ENCODE results near the gene AKAP8.
"Not testable (repeated sequence)": the region's sequence is repeated elsewhere in the genome, so short reads cannot be mapped to it uniquely, and the experiment has no call there.

AKAP8 gene

DNA sequence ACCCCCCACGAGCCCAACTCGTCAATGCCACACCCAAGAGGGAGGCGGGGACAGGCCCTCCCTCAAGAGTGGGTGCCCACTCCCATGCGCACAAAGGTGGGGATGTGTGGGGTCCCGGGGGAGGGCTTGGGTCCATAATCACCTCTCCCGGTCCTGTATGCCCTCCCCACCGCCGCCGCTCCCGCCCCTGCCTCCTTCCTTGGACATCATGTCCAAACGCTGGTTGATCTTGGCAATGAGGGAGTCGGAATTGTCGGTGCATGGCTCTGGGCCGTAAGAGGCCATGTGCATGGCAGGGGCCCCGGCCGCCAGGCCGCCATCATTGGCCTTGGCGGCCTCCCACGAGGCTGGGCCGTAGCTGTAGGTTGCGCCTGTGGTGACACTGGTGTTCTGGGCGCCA is 5.9 kb downstream of the AKAP8 start:
- no peak for DNase-seq (ENCODE audit: low spot score)

DNA sequence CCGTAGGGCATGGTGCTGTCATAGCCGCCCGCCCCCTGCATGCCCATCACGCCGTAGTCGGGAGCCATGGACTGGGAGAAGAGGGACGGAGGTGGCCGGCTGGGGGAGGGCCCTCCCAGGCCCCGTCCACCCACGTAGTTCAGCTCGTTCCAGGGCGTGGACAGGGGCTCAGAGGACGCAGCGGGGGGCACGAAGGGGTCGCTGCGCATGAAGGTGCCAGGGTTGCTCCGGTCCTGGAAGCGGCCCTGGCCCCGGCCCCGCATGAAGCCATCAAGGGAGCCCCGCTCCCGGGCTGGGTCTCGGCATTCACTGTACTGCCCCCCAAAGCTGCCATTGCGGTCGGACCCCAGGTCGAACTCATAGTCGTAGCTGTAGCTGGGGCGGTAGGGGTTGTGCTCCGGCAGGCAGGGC is 6.7 kb downstream of the AKAP8 start:
- DNase-seq (ENCODE audit: low spot score): no peak

DNA sequence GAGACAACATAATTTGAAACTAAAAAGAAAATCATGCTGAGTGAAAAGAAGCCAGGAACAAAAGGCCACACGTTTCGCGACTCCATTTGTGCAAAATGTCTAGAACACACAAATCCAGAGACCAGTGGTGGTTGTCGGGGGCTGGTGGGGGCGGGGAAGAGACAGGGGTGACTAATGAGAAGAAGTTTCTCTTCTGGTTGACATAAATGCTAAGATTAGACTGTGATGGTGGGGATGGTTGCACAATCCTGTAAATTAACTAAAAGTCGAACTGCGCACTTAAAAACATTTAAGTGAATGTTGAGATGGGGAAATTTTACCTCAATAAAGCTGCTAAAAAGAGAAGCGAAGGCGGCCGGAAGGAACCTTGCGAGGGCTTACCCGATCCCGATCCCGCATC is 7.1 kb downstream of the AKAP8 start:
- peak; percentile 67 for DNase-seq (ENCODE audit: low spot score)

DNA sequence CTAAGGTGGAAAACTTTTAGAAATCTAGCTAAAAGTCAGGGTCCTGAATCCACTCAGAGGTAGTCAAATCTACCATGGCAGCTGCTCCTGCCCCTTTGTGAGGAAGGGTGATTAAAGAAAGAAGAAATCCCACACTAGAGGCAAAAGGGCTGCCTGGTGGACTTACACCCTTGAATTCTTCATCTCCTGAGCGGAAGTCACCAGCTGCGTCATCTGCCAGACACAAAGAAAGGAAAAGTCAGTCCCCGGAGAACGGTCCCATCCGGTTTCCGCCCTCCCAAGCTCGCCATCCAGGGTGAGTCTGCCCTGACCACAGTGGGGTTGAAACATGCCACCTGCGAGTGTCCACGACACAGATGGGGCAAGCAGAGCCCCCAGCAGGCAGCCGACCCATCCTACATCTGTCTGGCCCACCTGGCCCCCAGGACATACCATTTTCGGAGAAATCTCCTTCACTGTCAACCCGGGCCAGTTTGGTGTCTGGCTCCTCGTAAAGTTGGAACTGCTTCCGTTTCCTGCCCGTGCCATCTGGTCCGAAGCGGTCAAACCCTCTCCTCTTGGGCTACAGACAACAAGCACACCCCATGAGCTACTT is 7.7 kb downstream of the AKAP8 start:
- no peak for DNase-seq (ENCODE audit: low spot score)

DNA sequence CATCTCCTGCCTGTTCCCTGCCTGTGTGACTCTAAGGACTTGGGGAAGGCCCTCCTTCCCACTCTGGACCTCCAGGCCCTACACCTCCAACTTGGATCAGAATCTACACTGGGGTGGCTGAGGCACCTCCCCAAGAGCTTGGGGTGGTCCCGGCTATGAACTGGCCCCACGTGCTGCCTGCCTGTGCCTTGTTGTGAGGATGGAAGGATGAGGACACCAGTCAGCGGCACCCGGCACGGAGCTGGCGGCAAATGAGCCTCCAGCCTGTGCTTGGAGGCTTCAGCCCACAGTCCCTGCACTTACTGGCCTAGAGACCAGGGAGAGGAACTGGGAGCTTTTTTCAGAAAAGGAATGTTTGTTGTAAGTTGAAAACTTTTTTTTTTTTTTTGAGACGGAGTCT is 8.5 kb downstream of the AKAP8 start:
- DNase-seq (ENCODE audit: low spot score): no peak

DNA sequence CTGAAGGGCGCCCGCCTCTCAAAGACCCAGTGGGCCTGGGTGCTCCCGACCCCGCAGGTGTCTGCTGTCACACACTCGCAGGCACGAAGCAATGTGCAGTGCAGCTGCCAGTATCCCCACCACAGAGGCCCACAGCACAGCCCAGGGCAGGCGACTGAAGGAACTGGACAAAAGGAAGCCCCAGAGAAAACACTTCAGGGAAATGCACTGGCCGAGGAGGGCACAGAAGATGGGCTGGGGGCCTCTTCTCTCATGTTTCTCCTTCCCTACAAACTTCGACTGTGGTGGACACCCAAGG is 10.0 kb downstream of the AKAP8 start:
- no peak for DNase-seq (ENCODE audit: low spot score)

DNA sequence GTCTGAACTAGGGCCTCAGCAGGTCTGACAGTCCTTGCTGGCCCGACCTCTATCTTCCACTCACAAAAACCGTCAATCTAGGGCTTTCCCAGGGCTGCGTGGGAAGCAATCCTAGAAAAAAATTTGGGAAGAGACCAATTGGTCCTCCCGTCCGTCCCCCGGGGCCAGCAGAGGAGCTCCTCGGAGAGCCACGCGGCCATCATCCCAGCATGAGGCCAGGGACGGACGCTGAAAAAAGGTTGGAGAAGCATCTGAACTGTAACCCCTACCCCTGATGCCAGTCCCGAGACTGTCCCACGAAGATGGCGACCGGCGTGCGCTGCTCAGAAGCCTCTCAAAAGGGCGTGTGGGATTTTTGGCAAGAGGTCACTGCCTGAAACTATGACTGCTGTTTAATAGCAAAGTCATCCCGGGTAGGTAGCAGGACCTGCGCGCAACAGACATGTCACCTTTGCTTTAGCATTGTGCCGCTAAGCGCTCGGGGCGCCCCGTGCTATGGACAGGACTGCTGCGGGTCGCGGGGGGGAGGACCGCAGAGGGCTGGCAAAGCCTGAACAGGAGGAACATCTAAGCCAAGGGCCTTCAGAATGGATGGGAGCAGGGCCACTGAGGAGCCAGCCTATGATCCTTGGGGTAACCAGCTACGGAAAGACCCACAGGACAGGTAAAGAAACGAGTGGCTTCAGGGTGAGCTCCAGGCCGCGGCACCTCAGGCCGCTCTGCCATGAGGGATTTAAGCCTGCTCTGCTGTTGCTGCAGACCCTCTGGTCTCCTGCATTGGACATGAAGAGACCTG is 10.6 kb downstream of the AKAP8 start:
- DNase-seq (ENCODE audit: low spot score): no peak

DNA sequence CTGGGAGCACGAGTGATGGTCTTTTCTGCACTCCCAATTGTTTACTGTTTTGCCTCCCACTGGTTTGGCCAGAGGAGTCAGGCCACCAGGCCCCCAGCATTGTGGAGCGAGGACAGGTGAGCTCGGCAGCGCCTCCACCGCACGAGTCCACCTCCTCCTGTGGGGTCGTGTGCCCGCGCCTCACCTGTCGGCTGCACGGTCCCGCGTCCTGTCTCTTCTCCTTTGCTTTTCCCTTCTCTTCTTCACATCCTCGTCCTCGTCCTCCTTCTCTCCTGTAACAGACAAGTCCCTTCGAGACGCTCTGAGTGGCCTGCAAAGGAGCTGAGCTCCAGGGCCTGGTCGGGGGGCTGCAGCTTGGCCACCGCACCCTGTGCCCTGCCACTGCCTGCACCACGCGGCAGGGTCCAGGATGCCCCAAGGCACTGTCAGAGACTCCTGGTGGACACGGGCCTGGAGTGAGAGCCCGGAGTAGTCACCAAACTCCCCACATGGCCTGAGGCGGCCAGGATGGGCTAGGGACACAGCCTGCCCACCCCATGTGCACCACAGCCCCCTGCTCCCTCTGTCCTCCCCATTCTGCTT is 11.4 kb downstream of the AKAP8 start:
- DNase-seq (ENCODE audit: low spot score): no peak

DNA sequence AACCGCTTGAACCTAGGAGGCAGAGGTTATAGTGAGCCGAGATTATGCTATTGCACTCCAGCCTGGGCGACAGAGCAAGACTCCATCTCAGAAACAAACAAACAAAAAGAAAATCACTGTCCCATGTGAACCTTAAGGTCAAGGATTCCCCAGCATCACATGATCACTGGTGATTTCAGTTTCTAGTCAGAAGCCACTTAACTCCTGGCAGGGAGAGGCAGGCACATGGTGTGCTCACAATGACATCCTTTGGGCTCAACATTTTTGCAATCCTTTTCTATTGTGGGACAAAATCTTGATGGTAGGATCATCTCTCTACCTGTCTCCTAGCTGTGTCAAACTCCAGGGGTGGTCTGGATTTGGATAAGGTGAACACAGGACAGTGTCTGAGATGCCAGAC is 12.1 kb downstream of the AKAP8 start:
- DNase-seq (ENCODE audit: low spot score): no peak

DNA sequence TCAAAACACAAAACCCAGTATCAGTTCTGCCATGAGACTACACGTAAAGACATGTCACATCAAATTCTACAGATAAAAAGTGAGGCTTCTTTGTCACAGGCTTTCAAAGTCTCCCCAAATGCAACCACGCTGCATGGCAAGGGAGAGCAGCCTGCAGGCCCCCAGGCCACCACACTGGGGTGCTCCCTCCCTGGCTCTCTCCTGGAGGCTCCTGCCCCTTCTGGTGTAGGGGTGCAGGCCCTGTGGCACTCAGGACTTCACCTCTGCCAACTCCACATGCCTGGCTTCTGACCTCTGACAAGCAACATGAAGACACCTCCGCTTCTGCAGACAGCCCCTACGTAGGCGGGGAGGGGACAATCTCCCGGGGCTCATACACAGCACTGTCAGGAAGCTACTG is 14.3 kb downstream of the AKAP8 start:
- no peak for DNase-seq (ENCODE audit: low spot score)

DNA sequence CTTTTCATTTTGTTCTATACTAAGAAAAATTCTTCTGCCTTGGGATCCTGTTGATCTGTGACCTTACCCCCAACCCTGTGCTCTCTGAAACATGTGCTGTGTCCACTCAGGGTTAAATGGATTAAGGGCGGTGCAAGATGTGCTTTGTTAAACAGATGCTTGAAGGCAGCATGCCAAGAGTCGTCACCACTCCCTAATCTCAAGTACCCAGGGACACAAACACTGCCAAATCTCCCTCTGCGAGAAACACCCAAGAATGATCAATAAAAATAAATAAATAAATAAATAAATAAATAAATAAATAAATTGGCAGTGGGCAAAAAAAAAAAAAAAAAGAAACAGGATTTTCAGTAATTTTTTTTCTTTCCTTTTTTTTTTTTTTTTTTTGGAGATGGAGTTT is 15.8 kb downstream of the AKAP8 start:
- DNase-seq (ENCODE audit: low spot score): not testable (repeated sequence)

DNA sequence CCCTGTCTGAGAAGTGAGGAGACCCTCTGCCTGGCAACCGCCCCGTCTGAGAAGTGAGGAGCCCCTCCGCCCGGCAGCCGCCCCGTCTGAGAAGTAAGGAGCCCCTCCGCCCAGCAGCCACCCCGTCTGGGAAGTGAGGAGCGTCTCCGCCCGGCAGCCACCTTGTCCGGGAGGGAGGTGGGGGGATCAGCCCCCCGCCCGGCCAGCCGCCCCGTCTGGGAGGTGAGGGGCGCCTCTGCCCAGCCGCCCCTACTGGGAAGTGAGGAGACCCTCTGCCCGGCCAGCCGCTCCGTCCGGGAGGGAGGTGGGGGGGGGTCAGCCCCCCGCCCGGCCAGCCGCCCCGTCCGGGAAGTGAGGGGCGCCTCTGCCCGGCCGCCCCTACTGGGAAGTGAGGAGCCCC is 16.5 kb downstream of the AKAP8 start:
- DNase-seq (ENCODE audit: low spot score): not testable (repeated sequence)

DNA sequence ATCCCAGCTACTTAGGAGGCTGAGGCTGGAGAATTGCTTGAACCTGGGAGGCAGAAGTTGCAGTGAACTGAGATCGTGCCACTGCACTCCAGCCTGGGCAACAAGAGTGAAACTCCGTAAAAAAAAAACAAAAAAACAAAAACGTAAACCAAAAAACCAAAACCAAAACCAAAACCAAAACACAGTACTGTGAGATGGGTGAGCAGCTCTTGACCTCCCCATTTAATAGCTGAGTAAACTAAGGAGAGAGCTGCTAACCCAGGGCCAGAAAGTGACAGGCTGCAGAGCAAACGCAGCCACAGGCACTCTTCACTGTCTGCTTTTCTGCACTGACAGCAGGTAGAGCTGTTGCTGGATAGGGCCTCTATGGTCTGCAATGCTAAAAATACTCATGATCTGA is 19.6 kb downstream of the AKAP8 start:
- not testable (repeated sequence) for DNase-seq (ENCODE audit: low spot score)

DNA sequence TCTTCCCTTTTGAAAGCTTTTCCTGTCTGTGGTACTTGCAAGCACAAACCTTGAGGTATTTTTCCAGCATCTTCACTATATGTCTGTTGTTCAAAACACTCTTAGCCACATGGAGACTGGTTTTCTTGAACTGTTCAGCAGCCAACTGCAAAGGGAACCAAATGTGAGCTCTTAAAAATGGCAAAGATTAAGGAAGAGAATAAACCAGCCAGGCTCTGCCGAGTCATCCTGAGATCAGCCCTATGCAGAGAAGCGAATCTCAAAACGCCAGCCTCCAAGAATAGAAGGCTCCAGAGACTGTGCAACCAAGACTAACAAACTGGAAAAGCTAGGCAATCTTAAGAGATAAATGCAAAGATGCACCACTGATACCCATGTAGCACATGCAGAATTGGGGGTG is 20.7 kb downstream of the AKAP8 start:
- no peak for DNase-seq (ENCODE audit: low spot score)

DNA sequence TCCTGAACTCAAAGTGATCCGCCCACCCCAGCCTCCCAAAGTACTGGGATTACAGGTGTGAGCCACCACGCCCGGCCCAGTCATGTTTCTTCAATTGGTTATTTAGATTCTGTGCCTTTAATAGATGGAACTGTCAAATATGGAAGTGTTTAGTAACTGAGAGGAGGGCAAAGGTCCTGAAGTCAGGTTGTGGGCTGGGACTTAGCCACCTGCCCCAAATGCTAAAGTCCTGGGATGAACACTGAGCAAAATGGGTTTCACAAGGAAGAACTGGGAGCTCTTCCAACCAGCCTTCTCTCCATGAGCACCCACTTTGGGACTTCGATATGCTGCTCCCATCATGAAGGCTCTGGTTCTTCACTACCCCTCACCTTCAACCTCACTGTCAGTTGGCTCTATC is 21.7 kb downstream of the AKAP8 start:
- DNase-seq (ENCODE audit: low spot score): no peak

DNA sequence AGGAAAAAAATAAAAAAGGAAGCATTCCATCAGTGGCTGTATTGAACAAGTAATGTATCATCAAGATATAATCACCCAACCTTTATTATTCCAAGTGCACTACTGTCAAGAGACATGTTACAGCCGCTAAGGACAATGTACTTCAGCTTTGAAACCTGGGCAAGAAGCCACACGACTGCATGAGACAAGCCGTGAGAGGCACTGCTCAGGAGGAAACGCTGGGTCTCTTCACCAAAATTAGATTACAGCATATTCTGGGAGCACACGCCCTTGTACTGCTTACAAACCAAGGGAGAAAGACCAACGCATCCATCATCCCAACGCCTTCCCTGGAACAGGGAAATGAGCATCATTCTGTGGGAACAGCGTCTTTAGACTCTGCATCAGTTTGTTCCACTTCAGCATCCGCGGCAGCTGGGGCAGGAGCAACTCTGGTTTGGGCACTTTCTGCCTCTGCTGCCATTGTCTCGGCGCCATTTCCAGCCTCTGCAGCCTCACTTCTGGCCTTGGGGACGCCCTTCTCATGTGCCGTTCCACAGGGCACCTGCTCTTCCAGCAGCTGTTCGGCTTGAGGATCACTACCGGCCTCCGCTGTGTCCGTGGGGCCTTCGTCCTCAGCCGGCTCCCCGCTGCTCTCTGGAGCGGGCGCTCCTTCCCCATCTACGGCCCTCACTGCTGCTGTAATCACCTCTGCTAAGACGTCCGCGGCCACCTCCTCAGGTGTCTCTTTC is 24.9 kb downstream of the AKAP8 start:
- DNase-seq (ENCODE audit: low spot score): no peak

DNA sequence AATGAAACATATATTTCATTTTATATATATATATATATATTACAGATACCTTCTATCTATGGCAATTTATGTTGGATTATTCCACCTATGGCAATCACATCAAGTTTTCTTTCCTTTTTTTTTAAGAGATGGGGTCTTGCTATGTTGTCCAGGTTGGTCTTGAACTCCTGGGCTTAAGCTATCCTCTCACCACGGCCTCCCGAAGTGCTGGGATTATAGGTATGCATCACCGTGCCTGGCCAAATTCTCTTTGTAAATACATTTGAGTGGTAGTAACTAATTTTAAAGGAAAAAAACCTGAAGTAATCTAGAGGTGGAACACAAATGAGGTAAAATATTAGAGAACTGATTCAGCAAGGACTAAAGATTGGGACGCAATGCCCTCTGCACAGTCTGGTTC is 25.7 kb downstream of the AKAP8 start:
- no peak for DNase-seq (ENCODE audit: low spot score)

DNA sequence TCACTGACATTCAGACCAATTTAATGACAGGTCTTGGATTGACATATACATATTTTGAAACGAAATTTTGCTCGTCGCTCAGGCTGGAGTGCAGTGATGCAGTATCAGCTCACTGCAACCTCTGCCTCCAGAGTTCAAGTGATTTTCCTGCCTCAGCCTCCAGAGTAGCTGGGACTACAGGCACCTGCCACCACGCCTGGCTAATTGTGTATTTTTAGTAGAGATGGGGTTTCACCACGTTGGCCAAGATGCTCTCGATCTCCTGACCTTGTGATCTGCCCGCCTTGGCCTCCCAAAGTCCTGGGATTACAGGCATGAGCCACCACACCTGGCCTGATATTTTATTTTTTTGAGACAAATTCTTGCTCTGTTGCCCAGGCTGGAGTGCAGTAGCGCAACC is 27.1 kb downstream of the AKAP8 start:
- not testable (repeated sequence) for DNase-seq (ENCODE audit: low spot score)

DNA sequence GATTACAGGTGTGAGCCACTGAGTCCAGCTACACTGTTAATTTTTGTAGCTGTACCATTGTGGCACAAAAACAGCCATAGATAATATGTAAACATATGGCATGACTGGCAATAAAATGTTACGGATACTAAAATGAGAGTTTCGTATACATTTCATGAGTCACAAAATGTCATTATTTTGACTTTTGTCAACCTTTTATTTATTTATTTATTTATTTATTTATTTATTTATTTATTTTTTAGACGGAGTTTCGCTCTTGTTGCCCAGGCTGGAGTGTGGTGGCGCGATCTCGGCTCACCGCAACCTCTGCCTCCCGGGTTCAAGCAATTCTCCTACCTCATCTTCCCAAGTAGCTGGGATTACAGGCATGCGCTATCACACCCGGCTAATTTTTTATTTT is 38.3 kb downstream of the AKAP8 start:
- DNase-seq (ENCODE audit: low spot score): not testable (repeated sequence)

DNA sequence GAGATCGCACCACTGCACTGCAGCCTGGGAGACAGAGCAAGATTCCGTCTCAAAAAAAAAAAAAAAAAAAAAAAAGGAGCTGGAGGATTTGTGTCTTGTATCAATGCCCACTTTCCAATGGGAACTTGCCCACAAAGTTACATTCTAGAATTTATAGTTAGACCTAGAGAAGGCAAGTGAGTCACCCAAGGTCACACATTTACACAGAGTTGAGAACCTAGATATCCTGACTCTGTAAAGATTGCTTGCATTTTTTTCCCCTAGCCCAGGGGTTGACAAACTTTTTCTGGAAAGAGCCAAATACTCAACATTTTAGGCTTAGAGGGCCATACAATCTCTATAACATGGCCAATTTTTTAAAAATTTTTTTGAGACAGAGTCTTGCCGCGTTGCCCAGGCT is 39.5 kb downstream of the AKAP8 start:
- no peak for DNase-seq (ENCODE audit: low spot score)

DNA sequence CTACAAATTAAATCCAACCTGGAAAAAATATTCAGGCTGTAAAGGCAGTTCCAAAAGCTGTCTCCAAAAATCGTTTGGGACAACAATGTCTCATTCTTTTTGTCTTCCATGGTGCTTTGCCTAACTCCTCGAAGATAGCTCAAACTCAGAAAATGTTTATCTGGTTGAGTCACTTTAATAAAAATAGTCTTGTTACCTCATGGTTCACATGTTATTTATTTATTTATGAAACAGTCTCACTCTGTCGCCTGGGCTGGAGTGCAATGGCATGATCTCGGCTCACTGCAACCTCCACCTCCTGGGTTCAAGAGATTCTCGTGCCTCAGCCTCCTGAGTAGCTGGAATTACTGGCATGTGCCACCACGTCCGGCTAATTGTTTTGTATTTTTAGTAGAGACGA is 42.4 kb downstream of the AKAP8 start:
- no peak for DNase-seq (ENCODE audit: low spot score)

DNA sequence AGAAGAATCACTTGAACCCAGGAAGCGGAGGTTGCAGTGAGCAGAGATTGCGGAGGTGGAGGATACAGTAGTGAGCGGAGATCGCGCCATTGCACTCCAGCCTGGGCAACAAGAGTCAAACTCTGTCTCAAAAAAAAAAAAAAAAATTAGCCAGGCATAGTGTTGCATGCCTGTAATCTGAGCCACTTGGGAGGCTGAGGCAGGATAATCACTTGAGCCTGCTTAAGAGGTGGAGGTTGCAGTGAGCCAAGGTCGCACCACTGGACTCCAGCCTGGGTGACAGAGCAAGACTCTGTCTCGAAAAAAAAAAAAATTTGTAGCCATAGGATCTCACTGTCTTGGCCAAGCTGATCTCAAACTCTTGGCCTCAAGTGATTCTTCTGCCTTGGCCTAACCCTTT is 43.6 kb downstream of the AKAP8 start:
- not testable (repeated sequence) for DNase-seq (ENCODE audit: low spot score)

Data from putamen (tissue), 1 donor.